Osteoblast (primary cell): ENCODE data around the gene ACIN1. TPM values are rescaled to one million over a fixed set of nuclear protein-coding genes. Genes with fewer than 3 reads are reported as not detected.

Experiments
- DNase-seq: peaks from one replicate; pipeline ENCODE4 v3.0.0; 2011; ENCODE audit warnings: low spot score, mixed read lengths; ENCODE audit not compliant: insufficient read length; ENCODE audit errors: missing footprints
- H2AFZ ChIP-seq: 2 replicates; pipeline ENCODE4 v1.6.0; 2011; ENCODE audit warnings: mild to moderate bottlenecking, low read length
- H3K27ac ChIP-seq: 2 replicates; pipeline ENCODE4 v1.5.1; 2011; ENCODE audit warnings: mild to moderate bottlenecking, low read depth, low read length, moderate library complexity
- H3K27me3 ChIP-seq: 2 replicates; pipeline ENCODE4 v1.6.0; 2012; ENCODE audit warnings: mild to moderate bottlenecking, control low read depth, inconsistent platforms, low read length, moderate library complexity; ENCODE audit not compliant: insufficient read depth
- H3K36me3 ChIP-seq: 2 replicates; pipeline ENCODE4 v1.5.1; 2011; ENCODE audit warnings: mild to moderate bottlenecking, low read length, control low read depth, moderate library complexity; ENCODE audit not compliant: insufficient read depth
- H3K4me1 ChIP-seq: 2 replicates; pipeline ENCODE4 v1.5.1; 2011; ENCODE audit warnings: mild to moderate bottlenecking, low read length, control low read depth, moderate library complexity; ENCODE audit not compliant: insufficient read depth
- H3K4me2 ChIP-seq: 2 replicates; pipeline ENCODE4 v1.6.0; 2011; ENCODE audit warnings: mild to moderate bottlenecking, low read length; ENCODE audit not compliant: insufficient read depth
- H3K4me3 ChIP-seq: fragments of 200-600 bp; sonication (generic); 3 replicates; pipeline ENCODE4 v1.5.1; 2012; ENCODE audit warnings: mild to moderate bottlenecking, low read length, inconsistent platforms; ENCODE audit not compliant: insufficient read depth
- H3K79me2 ChIP-seq: 2 replicates; pipeline ENCODE4 v1.6.0; 2012; ENCODE audit warnings: mild to moderate bottlenecking, low read length, control low read depth, inconsistent platforms; ENCODE audit not compliant: insufficient read depth
- H3K9me3 ChIP-seq: 2 replicates; pipeline ENCODE4 v1.5.1; 2011; ENCODE audit warnings: low read depth, low read length, control low read depth
- H4K20me1 ChIP-seq: 2 replicates; pipeline ENCODE4 v1.6.0; 2012; ENCODE audit warnings: mild to moderate bottlenecking, low read length, control low read depth; ENCODE audit not compliant: insufficient read depth
- CTCF ChIP-seq: IDR thresholded peaks from 2 replicates; pipeline ENCODE4 v1.5.1; 2011; ENCODE audit warnings: mild to moderate bottlenecking, low read depth, low read length, moderate library complexity; ENCODE audit errors: extremely low read depth
- total RNA-seq: library from RNA; depleted of rRNA; stranded (reverse); fragments of >200 nt; gene quantifications from 2 replicates; pipeline ENCODE4 v1.2.3, GENCODE V29; 2012

ACIN1 gene
- total RNA-seq, 1 donor, result 90.5 TPM

- TF ChIP-seq CTCF, result peak; percentile 19
- Histone ChIP-seq H3K4me3 (no peak overlapping the region), H3K4me1 (peaks cover 19% of the 10 kb centered on the region), H3K9me3 (no peaks in the 10 kb centered on the region), H4K20me1 (peaks cover 13% of the 10 kb centered on the region), H3K27ac (no peak overlapping the region), H3K36me3 (peaks cover 8% of the 10 kb centered on the region), H2AFZ (no peak overlapping the region), H3K4me2 (no peak overlapping the region), H3K79me2 (no peaks in the 10 kb centered on the region), H3K27me3 (no peaks in the 10 kb centered on the region)
- peak; percentile 82 for DNase-seq
Observed at GRCh38 chr14:23054000-23054811, 40.7 kb downstream of the ACIN1 start.

- Histone ChIP-seq H3K36me3 (no peaks in the 10 kb centered on the region), H3K27me3 (no peaks in the 10 kb centered on the region), H3K9me3 (no peaks in the 10 kb centered on the region), H2AFZ (no peak overlapping the region), H3K79me2 (no peaks in the 10 kb centered on the region), H3K4me1 (peaks cover 17% of the 10 kb centered on the region), H4K20me1 (peaks cover 5% of the 10 kb centered on the region), H3K27ac (no peak overlapping the region), H3K4me2 (no peak overlapping the region), H3K4me3 (no peak overlapping the region)
- peak; percentile 76 for DNase-seq
- TF ChIP-seq CTCF, result no peak
Observed at GRCh38 chr14:23053426-23053825, 41.5 kb downstream of the ACIN1 start.

GRCh38 chr14:23052671-23053070 is 42.3 kb downstream of the ACIN1 start:
- Histone ChIP-seq H4K20me1 (no peaks in the 10 kb centered on the region), H3K27me3 (no peaks in the 10 kb centered on the region), H3K4me1 (peaks cover 10% of the 10 kb centered on the region), H3K4me2 (no peak overlapping the region), H3K4me3 (no peak overlapping the region), H3K79me2 (no peaks in the 10 kb centered on the region), H3K36me3 (no peaks in the 10 kb centered on the region), H2AFZ (no peak overlapping the region), H3K27ac (no peak overlapping the region), H3K9me3 (no peaks in the 10 kb centered on the region)
- DNase-seq, result no peak
- TF ChIP-seq CTCF, result no peak

GRCh38 chr14:23052182-23052623 is 42.7 kb downstream of the ACIN1 start:
- no peaks in the 10 kb centered on the region for H3K9me3 ChIP-seq
- H3K4me1 ChIP-seq, result peaks cover 10% of the 10 kb centered on the region
- H3K4me2 ChIP-seq, result no peak overlapping the region
- H3K27ac ChIP-seq, result no peak overlapping the region
- peak; percentile 92 for DNase-seq
- no peaks in the 10 kb centered on the region for H4K20me1 ChIP-seq
- no peaks in the 10 kb centered on the region for H3K79me2 ChIP-seq
- TF ChIP-seq CTCF, result peak; percentile 38
- H3K27me3 ChIP-seq, result no peaks in the 10 kb centered on the region
- H3K36me3 ChIP-seq, result no peaks in the 10 kb centered on the region
- H2AFZ ChIP-seq, result no peak overlapping the region
- H3K4me3 ChIP-seq, result no peak overlapping the region
